ENCODE results near the gene ZNF350.

GRCh38 chr19:51976852-51977251, 9.8 kb downstream of the ZNF350 start:
- TF ChIP-seq CTCF (IDR thresholded peaks at IDR 0.05; ENCODE audit: insufficient read depth, low read depth, low read length), result no peak
- no peak for TF ChIP-seq EZH2 (IDR thresholded peaks at IDR 0.05; ENCODE audit: insufficient read depth, low read length)

Data from astrocyte (in vitro differentiated cells and primary cell).